Renal cortex interstitium (tissue), 11 donors: Measurements from ENCODE around the gene PLEKHG7. TPM values are rescaled to one million over a fixed set of nuclear protein-coding genes. Genes with fewer than 3 reads are reported as not detected.

Experiments used
- DNase-seq, 11 donors: peaks; one replicate each; pipeline ENCODE4 v3.0.0-alpha.2; 2013; ENCODE audit warnings: low read depth in 9 of 11, low spot score in 4 of 11; ENCODE audit errors: extremely low read depth in 1 of 11
- polyA plus RNA-seq, 3 donors: library from polyadenylated mRNA; unstranded; fragments of 120-200 nt; gene quantifications; one replicate each; pipeline ENCODE4 v1.2.1, GENCODE V29; 2013; ENCODE audit not compliant: insufficient read length in 3 of 3

PLEKHG7 gene
- polyA plus RNA-seq, 3 donors = 0.49 to 1.1 (median 0.75) TPM

- no peak for DNase-seq
Measured at GRCh38 chr12:92698474-92698873, 4.3 kb upstream of the PLEKHG7 start.

DNA sequence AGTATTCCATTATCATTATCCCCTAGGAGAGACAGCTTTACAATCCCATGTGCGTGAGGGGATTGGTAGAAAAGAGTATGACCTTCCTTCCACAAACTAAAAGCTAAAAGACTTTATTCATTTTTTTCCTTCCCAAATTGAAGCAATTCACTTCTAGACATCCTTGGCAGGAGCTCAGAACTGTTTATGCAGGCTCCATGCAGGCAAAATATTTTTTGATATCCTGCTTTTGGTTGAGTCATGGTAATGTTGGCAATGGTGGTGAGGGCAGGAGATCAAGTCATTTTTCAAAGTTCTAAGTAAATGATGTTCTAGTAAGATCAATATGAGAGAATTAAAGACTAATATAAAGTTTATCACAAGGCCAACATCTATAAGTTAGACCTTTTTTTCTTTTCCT lies 1.3 kb upstream of the PLEKHG7 start:
- DNase-seq = no peak

GRCh38 chr12:92703786-92704185 lies 997 bp downstream of the PLEKHG7 start:
- DNase-seq = no peak

DNA sequence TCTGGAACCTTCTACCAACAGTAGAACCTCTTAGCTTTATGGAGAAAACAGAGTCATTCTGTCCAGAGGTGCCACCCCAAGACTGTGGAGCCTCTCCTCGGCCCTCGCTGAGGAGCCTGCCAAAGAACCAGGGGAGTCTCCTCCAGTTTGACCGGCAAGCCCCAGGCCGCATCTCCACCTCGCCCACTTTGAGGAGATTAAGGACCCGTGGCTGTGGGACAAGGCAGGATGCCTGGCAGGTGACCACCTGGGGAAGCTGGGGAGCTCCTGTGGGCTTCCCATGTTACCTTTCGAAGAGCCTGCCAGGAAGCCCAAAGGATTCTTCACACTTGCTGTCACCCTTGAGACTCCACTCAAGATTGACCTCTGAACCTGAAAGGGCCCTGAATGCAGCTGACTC lies 3.8 kb downstream of the PLEKHG7 start:
- DNase-seq = no peak

- no peak for DNase-seq
Measured at GRCh38 chr12:92707926-92708325, 5.1 kb downstream of the PLEKHG7 start.

- DNase-seq = no peak
Measured at GRCh38 chr12:92715625-92716024, 12.8 kb downstream of the PLEKHG7 start.

GRCh38 chr12:92717202-92717601 lies 14.4 kb downstream of the PLEKHG7 start:
- DNase-seq = no peak

DNA sequence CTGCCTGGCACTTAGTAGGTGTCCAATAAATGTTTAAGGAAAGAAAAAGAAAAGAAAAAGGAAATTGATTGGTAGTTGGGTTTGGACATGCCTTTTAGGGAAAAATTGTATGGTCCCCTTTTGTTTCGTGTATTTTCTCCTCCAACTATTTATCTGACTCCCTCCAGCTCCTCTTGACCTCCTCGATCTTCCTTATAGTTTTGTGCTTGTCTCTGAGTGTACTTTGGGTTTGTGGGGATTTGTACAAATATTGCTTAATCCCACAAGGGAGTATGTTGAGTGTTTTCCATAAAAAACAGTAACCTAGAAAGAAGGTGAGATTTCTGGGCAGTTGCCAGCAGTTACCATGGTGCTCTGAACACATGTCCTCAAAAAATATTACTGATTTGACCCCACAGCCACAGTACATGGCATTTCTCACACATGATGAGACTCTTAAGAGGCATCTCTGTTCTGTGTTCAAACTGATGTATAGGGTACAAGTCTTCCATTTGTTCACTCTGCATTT lies 15.7 kb downstream of the PLEKHG7 start:
- DNase-seq = no peak

DNA sequence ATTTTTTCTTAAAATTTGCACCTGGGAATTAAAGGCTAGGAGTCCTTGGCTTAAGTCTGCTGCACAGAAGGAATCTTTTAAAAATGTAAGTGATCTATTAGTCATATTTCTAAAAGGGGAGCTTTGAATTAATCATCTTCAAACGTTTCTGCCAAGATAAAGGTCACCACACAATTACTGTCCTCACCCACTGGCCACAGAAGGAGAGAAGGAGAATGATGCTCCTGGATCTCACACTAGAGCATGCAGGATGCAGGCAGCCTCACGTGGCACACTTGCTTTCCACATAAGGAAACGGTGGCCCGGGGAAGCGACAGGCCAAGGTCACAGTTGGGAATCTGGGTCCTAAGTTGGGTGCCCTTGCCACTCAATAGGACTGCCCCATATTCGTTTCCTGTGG lies 16.9 kb downstream of the PLEKHG7 start:
- DNase-seq = no peak

DNA sequence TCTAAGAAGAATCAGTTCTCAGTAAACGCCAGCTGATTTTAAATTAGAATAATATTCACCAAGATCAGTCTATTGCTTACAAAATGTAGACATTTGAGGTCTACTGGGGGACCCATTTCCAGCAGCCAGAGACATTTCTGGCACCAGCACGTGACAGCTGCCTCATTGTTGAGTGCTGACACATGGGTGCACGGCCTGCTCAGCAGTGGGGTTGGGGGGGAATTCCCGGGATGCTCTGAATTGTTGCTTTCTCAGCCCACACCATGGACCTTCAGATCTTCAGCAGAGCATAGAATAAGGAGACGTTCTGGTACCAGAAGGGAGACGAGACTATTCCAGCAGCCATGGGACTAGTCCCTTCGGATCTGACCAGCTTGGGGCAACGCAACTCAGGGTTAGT lies 18.3 kb downstream of the PLEKHG7 start:
- DNase-seq = no peak

DNA sequence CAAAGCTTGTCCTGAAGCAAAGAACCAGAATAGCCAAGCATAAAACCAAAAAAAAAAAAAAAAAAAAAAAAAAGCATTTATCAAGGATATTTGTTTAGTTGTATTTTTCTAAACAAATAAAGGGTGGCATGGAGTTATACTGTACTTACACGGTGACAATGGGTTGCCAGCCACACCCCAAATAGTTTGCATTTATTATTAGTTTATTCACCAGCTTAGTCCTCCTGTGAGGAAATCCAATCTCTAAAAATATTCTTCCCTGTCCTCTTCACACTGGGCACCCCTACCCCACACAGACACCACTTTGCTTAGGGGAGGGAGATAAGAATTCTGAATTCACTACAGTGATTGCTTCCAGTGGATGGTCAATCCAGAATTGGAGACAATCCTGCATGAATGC lies 18.9 kb downstream of the PLEKHG7 start:
- no peak for DNase-seq

DNA sequence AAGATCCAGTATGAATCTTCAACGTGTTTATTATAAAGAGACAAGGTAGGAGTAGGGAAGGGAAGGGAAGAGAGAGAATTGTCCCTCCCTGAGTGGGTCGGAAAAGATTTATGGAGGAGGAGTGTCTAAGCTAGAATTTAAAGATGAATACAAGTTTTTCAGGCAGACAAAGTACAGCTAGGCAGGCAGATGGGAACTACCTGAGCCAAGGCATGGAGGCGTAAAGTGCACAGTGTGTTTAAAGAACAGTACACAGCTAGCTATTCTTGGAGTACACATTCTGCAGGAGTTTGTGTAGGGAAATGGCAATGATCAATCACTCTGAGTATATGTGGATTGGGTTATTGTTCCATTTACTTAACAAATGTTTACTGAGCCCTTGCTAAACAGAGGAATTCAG lies 20.1 kb downstream of the PLEKHG7 start:
- no peak for DNase-seq

DNA sequence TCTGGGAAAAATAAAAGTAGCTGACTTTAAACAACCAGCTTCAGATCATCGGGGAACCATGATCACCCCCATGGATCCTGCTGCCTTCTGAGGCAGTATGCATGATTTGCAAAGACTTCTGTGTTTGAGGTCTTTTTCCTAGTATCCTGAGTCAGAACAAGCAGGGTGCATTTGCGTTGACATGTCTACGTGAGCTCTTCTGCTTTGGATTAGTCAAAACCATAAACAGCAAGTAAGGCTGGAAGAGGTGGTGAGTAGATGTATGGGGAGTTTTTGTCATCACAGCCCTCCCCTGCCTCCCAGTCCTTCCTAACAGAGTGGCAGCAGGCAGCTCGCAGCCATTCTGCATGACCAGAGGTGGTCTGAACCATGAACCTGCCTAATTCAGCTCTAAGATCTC lies 24.1 kb downstream of the PLEKHG7 start:
- DNase-seq = no peak

DNA sequence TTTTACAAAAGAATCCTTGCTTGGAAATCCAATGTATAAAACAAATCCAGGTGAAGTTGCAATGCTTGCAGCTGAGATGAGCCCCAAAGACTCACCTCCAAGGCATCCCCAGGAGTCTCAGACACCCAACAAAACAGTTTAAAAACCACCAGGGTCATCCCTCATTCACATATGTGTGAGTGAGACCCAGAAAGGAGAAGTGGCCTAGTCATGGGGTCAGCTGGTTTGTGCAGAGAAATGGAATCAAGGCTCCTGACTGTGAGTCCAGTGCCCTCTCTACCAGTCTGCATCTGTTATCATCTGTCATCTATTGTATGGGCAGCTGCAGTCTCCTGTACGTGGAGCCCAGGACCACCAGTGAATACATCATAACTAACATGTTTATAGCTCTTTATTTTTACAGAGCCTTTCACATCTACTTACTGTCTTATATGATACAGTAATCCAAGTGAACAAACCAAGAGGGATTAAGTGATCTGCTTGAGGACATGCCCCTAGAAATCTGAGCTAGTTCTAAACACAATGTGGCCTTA lies 27.1 kb downstream of the PLEKHG7 start:
- no peak for DNase-seq

DNA sequence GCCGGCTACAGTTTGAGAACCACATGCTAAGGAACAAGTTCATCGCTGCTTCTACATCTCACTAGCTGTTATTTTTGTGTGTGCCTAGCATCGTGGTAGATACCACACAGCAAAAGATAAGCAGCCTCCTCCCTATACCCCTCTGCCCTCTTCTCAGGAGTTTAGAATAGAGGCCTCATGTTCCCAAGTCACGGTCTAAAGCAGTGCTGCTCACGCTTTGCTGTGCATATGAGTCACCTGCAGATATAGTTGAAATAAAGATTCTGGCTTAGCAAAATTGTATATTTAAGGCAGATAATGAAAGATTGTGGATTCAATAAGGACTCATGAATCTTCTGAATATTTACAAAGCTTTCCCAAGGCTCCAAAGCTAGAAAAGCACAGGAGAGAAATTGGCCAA lies 28.0 kb downstream of the PLEKHG7 start:
- no peak for DNase-seq

- DNase-seq = no peak
Measured at GRCh38 chr12:92732216-92732615, 29.4 kb downstream of the PLEKHG7 start.

DNA sequence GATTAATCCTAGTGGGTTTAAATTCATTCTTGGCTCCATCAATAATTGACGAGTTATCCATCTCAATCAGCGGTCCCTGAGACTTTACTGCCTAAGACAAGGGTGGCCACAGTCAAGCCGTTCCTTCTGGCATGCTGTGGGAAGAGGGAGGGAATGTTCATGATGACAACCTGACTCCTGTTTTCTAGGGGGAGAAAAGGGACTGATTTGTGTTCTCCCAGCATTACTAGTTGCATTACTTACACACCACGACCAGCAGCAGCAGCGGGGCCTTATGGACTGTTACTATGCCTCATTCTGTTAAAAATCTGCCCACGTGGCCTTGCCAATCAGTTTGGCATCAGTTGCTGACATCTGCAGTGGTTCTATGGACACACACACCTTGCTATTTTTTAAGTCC lies 29.9 kb downstream of the PLEKHG7 start:
- no peak for DNase-seq

- DNase-seq = no peak
Measured at GRCh38 chr12:92733181-92733580, 30.4 kb downstream of the PLEKHG7 start.

DNA sequence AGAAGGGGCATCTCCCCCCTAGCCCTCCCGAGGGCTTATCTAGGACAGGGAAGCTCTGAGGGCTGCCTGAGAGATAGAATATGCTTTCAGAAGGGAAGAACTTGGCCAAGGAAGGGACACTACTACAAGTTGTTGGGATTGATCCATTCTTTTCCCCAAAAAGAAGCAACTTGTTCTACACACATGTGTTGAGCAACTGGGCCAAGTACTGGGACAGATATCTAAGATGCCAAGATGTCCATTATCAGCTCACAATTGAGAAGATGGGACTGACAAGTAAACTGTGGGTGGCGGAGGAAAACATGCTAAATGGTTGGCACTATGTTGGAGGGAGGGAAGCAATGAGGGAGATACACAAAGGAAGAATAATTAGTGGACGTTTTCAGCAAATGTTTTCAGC lies 30.9 kb downstream of the PLEKHG7 start:
- DNase-seq = no peak

- DNase-seq = peak in 2 of 11 donors; percentile 8 to 11
Measured at GRCh38 chr12:92735131-92735721, 32.4 kb downstream of the PLEKHG7 start.

- no peak for DNase-seq
Measured at GRCh38 chr12:92736605-92737004, 33.8 kb downstream of the PLEKHG7 start.
